Ishikawa (cell line): ENCODE measurements around the gene SIX1.

Source experiments
- CEBPB ChIP-seq: IDR thresholded peaks from 2 replicates; pipeline ENCODE4 v1.6.1; 2012
- EP300 ChIP-seq: IDR thresholded peaks from 2 replicates; pipeline ENCODE4 v1.6.1; 2012; ENCODE audit warnings: borderline replicate concordance
- MAX ChIP-seq: IDR thresholded peaks from 2 replicates; pipeline ENCODE4 v1.6.1; 2012
- TAF1 ChIP-seq: IDR thresholded peaks from 2 replicates; pipeline ENCODE4 v1.6.1; 2012; ENCODE audit warnings: low read depth, mild to moderate bottlenecking
- YY1 ChIP-seq: IDR thresholded peaks from 2 replicates; pipeline ENCODE4 v1.6.1; 2012; ENCODE audit warnings: low read depth

- TF ChIP-seq YY1 (no peak), EP300 (no peak), CEBPB (no peak), TAF1 (no peak), MAX (no peak)
Measured at GRCh38 chr14:60686865-60687264, 37.6 kb upstream of the SIX1 start.
